NCI-H526 treated with DMSO at 0.1 percent for 48 hours (cell line): Measurements from ENCODE around the gene KIAA0825.

Experiments used
- DNase-seq: peaks from one replicate; lab custom pipeline; 2025; lab: John Stamatoyannopoulos, UW

Gene KIAA0825, protein sequence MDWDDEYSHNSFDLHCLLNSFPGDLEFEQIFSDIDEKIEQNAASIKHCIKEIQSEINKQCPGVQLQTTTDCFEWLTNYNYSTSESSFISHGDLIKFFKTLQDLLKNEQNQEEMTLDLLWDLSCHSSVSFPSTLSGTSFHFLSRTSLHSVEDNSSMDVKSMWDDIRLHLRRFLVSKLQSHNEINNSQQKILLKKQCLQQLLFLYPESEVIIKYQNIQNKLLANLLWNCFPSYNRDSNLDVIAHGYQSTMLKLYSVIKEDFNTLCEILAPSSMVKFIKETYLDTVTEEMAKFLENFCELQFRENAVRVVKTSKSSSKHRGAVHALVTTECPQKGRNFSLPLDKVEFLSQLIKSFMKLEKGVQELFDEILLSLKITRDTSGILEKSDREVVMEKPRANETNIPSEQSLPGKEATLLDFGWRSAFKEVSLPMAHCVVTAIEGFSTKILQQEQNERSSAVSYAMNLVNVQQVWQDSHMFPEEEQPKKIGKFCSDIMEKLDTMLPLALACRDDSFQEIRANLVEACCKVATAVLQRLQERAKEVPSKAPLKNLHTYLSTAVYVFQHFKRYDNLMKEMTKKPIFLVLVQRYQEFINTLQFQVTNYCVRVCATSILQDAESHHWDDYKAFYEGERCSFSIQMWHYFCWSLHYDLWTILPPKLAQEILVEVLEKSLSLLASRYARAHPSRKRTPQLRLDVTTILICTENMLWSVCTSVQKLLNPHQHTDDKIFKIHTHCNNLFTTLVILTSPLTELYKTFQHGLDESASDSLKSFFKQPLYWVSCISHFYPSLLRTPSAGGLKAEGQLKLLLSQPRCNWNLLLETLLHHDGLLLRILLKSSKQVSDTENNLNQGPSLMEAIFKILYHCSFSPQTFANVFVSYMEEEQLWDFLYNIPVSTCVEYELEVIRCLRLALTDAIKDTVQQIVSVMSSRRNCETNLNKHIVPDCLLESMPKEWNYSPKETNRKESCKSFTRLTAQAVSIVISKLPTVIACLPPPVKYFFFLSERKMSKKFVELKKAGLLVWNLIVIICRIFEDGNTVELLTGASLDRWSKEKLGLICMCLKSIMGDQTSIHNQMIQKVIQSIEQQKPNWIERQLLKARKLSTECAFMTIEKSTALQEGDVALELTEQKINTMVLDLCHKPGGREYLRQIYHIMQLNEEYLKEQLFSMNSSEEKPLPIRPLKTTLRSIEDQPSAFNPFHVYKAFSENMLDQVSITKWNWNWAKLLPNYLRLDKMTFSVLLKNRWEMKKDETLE (N-terminal part only)

DNA sequence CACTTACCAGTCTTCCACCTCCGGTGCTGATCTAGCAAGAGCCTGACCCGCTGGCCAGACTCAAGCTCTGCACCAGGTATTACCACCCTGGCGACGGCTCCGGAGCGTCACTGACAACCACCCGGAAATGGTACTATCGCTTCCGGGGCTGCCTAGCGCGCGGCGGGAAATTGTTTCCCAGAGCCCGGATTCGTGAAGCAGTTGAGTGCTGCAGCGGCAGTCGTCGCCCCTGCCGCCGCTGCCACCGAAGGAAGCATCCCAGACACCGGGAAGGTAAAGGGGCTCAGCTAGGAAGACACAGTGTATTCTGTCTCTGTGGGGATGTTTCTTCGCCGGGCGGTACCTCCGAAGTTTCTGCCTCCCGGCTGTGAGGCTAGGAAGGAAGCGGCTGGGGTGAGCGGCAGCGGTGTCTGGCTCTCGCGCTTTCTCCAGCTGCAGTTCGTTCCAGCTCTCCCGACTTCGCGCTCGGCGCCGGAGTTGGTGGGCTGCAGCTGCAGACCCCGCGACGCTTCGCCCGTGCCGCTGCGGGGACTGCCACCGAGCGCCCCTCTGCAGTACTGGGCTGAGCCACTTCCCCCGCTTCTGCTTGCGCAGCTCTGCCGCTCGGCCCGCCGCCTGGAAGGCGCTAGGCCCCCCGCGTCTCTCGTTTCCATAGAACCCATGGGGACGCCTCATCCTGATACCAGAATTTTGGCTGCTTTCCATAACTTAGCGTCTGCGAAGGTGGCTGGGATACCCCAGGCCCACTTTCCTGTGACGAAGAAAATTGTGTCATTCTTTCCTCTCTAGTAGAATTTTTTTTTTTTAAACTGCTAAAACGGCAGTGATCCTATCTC lies at the start of gene KIAA0825, which contains the start of gene SLF1:
Gene KIAA0825 (minus strand): TSS at position 112 of the 836 bp plus-strand sequence. CDS start 81,478 bp downstream, outside the sequence.
Gene SLF1 (plus strand): TSS at position 177 of the 836 bp plus-strand sequence. CDS start 10,142 bp downstream, outside the sequence.
- DNase-seq = peak; percentile 56

DNA sequence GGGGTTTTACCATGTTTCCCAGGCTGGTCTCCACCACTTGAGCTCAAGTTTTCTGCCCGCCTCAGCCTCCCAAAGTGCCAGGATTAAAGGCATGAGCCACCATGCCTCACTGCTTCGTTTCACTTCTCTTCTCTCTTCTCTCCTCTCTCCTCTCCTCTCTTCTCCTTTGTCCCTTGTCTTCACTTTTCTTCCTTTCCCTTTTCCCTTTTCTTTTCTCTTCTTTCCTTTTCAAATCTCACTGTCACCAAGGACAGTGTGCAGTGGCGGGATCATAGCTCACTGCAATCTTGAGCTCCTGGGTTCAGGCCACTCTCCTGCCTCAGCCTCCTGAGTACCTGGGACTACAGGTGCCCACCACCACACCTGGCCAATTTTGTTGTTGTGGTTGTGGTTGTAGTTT lies 49.5 kb upstream of the KIAA0825 start:
- no peak for DNase-seq

DNA sequence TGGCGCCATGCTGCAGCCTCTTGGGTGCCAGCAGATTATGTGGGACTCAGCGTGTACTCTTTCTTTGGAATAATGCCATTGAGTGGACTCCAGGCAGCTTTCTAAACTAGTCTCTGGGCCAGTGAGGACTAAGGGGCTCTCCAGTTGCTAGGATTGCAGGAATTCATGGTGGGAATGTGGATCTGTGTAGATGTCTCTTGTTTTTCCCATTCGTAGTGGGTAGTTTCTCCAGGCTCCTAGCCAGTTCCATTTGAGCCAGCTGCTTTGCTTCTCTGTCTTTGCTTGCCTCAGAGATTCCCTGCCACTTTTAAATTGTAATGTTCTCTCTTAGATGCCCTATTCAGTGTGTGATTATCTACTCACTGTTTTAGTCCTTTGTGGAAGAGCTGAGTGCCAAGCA lies 42.7 kb upstream of the KIAA0825 start:
- no peak for DNase-seq

DNA sequence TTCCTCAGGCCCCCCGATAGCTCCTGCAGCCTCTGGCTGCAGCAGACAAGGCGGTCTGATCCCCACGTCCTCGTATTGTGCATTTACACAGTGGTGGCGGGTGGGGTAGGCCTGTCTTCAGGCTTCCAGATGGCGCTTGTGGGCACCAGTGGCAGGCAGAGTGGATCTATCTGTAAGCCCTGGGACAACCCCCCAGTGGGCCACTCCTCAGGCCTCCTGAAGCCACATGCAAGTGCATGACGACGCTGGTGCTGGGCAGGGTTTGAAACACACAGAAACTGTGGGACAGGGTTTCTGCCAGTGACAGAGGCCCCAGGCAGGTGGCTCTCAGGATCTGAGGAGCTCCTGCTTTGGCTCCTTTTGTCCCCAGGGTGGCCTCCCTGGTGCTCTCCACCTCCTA lies 42.1 kb upstream of the KIAA0825 start:
- DNase-seq = no peak

DNA sequence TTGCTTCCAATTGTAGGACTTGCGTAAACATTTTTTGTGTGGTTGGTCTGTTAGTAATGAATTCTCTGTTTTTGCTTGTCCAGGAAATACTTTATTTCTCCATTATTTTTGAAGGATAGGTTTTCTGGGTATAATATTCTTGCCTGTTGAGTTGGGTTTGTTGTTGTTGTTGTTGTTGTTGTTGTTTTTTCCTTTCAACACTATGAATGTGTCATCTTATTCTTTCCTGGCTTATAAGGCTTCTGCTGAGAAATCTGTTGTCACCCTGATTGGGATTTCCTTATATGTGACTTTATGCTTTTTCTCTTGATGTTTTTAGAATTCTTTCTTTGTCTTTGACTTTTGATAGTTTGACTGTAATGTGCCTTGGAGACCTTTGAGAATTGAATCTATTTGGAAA lies 39.9 kb upstream of the KIAA0825 start:
- no peak for DNase-seq

DNA sequence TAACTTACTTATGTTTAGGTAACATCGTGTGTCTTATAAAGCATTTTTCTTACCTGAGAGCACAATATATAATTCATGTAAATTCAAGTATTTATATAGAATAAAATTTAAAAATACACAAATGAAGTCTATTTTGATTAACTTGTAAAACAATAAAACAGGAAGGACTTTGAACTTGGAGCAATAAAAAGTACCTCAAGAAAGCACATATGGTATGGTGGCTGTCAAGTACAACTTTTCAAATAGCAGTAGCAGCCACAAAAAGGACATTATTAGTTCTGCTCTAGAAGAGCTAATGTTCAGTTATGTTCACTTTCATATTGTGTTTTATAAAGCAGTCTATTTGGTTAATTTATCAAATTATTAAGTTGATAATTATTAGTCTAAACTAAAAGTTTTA lies 31.5 kb upstream of the KIAA0825 start:
- DNase-seq = no peak

DNA sequence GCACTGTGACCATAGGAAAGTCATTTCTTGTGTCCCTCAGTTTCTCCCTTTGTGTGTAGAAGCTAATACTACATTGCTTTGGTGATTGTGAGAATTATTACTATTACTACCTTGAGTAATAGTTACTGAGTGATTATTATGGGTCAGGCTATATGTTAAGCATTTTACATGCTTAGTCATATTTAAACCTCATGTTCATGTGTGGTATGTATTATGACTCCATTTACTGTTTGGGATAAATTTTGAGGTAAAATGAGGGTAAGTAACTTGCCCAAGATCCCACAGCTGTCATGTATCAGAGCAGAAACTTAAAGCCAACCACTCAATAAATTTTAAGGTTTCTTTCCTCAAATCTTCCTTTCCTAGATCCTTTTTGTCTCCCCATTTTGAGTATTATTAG lies 28.4 kb upstream of the KIAA0825 start:
- no peak for DNase-seq

DNA sequence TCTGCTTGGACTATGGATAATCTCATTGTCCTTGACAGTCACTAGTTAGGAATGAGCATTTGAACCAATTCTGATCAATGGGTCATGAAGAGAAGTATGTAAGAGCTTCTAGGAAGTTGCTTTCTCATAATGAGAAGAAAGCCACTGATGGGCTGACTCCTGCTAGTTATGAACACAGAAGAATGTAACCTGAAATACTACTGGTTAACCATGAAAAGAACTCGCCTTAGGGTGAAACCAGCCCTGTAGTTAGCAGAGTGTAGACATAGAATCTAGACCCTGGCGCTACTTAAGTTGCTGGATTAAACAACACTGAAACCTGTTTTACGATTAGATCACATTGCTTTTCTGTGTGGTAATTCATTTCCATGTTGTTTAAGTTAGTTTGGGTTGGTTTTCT lies 26.6 kb upstream of the KIAA0825 start:
- DNase-seq = no peak

DNA sequence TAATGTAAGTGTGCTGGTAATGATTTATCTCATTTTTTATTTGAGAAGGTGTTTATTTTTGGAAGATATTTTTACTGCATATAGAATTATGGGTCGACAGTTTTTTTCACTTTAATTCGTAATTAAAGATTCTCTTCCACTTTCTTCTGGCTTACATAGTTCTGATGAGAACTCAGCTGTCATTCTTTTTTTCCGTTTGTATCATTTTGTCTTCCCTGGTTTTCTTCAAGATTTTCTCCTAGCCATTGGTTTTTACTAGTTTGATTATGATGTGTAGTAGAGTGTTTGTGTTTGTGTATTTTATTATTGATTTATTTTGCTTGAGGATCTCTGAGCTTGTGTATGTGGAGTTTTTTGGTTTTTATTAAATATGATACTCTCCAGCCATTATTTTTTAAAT lies 21.8 kb upstream of the KIAA0825 start:
- DNase-seq = no peak

DNA sequence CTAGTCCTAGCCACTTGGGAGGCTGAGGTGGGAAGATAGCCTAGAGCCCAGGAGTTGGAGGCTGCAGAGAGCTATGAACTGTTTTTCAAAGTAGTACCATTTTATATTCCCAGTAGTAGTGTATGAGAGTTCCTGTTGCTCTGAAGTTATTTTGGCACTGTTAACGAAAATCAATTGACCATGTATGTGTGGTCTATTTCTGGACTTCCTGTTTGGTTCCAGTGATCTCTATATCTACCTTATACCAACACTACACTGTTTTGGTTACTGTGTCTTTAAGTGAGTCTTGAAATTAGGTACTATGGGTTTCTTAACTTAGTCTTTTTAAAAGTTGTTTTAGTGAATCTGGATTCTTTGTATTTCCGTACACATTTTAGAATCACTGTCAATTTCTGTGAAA lies 13.6 kb upstream of the KIAA0825 start:
- no peak for DNase-seq

DNA sequence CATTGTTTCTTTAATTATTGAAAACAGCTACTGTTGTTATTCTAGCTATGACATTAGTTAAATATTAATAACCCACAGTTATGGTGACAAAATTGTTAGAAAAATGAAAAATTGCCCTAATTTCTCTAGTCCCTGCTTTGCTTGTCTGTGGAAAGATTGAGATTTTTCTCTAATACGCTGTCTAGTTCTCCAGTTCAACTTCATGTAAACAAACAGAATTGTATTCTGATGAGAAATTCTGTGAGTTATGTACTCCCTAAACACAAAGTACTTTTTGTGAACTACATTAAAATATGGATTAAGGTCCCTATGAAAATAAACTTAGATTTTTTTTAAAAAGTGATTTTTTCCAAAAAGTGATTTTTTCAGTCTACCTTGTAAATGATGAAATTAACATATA lies 8.8 kb upstream of the KIAA0825 start:
- no peak for DNase-seq

DNA sequence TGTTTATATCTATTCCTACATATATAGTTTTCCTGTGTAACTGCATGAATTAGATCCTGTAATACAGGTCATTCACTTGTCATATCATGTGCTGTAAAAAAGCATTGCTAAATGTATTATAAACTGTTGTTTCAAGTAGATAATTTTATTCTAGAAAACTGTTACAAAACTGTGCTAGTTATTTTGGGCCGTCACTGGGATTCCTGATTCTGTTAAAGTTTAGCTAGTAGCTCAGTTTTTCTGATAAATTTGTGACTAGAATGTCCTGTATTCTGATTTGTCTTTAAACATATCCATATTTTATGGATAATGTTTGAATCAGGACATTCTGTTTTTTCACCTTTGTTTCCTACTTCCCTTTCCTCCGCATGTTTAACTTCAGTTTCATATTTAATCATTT lies 5.5 kb upstream of the KIAA0825 start:
- no peak for DNase-seq

DNA sequence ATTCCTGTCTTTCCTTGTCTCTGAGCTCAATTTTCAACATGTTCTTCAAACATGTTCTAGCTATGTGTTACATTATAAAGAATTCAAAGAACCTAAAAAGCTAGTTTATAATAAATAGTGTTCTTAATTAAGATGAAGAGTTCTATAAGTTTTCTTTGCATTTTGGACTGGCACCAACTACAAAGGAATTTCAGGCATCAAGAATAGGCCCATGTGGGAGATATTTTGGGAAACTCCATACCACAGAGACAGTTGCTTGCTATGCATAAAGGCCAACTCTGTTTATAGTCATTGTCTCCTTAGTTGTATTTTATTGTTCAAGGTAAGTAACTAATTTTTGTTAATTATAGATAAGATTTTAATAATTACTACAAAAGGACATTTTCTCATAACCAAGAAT lies 4.6 kb upstream of the KIAA0825 start:
- DNase-seq = no peak

DNA sequence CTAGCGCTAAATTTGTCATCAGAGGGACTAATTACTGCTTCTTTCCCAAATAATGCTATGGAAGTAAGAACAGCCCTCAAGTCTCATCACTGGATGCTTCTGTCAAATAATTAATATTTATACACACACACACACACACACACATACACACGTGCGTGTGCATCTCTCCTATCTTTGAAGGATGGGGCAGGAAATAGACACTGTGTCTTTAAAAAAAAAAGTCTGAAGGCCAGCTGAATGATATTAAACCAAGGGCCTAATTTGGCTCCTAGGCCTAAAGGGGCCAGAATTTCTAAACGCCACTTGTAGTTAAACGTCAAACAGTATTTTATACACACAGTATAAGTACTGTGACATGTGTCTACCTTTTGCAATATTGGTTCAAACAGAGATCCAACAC lies 3.4 kb upstream of the KIAA0825 start:
- DNase-seq = no peak

DNA sequence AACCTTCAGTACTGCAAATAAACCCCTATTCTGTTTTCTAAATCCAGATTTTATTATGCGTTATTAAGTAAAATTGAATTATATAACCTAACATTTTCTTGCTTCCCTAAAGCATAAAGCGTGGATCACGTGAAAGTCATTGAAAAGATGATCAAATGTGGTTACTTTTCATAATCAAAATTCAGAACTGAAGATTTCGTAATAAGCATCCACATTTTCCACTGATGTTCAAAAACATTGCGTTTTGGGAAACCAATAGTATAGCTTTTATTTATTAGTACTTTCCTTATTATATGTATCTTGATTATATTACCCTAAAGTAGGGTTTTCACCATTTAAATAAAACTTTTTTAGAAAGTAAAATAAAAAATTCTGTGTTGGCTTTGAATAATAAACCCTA lies 1.9 kb upstream of the KIAA0825 start:
- DNase-seq = no peak

DNA sequence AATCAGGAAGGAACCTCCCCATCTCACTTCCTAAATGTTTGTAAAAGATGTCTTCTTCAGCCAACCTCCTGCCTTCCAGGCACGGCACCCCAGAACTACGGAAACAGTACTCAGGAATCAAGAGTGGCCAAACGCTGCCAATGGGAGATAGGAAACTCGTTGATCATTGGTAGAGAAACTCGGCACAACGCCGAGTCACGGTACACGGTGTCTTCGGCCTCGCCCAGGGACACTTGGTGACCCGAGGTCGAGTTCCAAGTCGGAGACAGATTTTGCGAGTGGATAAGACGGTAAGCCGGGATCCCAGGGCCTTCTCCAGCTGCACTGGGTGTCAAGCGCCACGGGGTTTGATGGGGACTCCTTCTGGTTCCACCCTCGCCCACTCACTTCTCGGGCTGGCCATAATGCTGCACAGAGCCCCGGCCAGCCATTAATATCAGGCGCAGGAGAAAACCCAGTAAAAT lies 343 bp downstream of the KIAA0825 start:
- DNase-seq = no peak

DNA sequence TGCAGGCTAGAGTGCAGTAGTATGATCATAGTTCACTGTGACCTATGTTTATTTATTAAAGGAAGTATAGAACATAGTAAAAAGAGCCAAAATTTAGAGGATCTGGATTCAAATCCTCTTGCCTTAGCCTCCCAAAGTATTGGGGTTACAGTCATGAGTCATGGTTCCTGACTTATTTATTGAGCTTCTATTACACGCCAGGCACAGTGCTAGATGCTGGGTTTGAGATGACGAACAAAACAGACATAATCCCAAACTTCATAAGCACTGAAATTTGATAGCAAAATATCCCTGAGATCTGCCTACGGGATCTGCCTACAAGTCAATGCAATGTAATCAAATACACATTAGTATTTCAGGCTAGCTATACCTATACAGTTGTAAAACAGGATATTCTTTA lies 2.5 kb downstream of the KIAA0825 start:
- no peak for DNase-seq

DNA sequence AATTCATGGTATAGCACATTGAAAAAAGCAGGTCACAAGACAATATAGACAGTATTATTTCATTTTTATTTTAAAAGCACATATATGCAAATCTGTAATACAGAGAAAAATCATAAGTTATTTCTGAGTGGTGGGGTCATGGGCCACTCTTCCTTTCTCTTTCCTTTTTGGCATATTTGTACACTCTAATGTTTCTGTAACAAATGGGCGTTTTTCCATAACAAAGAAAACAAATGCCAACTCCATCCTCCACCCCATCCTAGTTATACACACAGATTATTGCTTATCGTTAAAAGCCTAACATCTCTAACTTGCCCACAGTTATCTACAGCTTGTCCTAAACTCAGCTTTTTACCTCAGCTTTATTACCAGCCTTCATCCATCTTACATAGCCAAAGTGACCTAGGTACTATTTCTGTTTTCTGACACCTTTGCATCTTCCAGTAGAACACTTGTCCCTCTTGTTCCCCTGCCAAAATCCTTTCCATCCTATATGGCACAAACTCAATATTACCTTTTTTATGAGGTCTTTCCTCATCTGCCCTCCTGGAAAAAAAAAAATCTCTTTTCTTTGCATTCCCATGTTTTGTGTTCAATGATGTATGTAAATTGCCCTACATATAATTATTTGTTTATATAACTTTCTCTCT lies 4.1 kb downstream of the KIAA0825 start:
- DNase-seq = no peak

DNA sequence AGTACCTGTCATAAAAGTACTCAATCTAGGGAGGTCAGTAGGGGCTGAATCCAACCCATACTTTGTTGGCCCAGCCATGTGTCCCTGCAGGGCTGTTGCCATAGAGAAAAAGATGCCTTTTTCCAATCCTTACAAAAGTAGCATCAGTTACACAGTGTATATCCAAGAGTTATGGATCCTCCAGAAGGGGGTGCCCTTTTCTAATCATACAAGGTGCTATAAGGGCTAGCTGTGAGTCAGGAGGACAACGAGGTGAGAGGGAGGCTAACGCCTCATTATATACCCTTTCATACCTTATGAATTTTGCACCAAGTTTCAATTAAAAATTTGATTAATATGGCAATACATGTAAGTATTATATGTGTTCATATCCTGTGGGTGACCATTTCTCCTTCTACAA lies 4.8 kb downstream of the KIAA0825 start:
- no peak for DNase-seq

DNA sequence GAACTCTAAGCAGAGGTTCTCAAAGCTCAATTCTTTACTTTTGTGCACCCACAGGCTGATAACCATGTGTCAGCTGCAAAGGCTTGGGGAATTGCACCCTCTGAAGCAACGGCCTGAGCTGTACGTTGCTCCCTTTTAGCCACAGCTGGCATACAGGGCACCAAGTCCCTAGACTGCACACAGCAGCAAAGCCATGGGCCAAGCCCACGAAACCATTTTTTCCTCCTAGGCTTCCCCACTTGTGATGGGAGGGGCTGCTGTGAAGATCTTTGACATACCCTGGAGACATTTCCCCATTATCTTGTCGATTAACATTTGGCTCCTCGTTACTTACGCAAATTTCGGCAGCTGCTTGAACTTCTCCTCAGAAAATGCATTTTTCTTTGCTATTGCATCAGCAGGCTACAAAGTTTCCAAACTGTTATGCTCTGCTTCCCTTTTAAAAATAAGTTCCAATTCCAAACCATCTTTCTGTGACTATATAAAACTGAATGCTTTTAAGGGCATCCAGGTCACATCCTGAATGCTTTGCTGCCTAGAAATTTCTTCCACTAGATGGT lies 23.0 kb downstream of the KIAA0825 start:
- no peak for DNase-seq
